ENCODE results near the gene TMPRSS4. TPM values are rescaled to one million over a fixed set of nuclear protein-coding genes. Genes with fewer than 3 reads are reported as not detected.

The TMPRSS4 gene
- total RNA-seq, 4 donors from 2014 or later: 224 to 423 (median 248) TPM

DNA sequence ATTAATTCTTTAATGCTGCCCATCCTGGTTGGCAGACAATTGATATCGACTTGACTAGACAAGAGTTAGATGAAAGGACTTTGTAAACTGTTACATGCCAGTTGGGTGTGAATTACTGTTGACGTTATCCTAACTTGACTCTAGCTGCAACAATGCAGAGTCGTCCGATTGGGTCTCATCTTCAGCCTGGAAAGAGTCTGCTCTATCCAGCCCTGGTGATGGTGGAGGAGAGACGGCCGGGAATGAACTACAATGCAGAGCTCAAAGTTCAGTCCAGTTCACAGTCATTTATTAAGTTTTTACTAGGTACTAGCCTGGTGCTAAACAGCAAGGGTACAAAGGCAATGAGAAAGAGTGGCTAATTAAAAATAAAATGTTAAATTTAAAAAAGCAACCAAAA lies 14.8 kb downstream of the TMPRSS4 start:
- Histone ChIP-seq H3K27ac (no peak overlapping the region), H3K4me1 (peaks cover 0 to 44% (median 8%) of the 10 kb centered on the region in 4 donors)

DNA sequence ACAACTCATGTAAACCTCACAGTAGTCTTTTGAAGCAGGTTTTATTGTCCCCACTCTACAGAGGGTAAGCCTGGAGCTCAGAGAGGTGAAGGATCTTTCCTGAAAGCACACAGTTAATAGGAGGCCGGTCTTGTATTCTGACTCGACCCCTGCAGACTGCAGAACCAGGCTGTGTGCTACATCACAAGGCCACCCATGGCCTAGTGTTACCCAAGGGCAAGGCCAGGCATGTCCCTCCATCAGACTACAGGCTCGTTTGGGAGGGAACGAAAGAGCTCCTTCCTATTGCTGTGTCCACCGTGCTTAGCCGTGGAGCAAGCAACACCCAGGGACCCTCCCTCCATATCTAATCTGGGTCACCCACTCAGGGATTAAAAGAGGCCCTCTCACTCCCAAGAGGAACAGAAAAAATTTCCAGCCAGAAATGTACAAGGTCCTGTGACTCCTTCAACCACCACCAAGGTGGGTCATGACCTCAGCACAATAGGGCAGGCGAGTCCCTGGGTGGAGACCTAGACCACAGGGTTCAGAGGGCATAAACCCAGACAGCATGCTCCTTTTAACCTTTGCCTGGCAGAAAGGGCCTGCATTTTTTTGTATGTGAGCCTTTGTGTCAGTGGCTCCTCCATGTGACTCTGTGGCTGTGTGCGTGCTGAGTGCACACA lies 16.2 kb downstream of the TMPRSS4 start:
- H3K27me3 ChIP-seq: no peaks in the 10 kb centered on the region
- in situ Hi-C loops (cut with MboI; ENCODE audit: low pct_ligation_motif_present in 1 of 4, low pct_unique_long_range_greater_than_20kb in 1 of 4, low sequenced_read_pairs in 3 of 4): no loop called here

More for the DNA sequence above, 14.8 kb downstream of the TMPRSS4 start:
- TF ChIP-seq POLR2AphosphoS5 (IDR thresholded peaks at IDR 0.05) (no peak), POLR2A (IDR thresholded peaks at IDR 0.05) (no peak), EP300 (IDR thresholded peaks at IDR 0.05; ENCODE audit: low read depth) (no peak)
- TF ChIP-seq, protein P1, sequence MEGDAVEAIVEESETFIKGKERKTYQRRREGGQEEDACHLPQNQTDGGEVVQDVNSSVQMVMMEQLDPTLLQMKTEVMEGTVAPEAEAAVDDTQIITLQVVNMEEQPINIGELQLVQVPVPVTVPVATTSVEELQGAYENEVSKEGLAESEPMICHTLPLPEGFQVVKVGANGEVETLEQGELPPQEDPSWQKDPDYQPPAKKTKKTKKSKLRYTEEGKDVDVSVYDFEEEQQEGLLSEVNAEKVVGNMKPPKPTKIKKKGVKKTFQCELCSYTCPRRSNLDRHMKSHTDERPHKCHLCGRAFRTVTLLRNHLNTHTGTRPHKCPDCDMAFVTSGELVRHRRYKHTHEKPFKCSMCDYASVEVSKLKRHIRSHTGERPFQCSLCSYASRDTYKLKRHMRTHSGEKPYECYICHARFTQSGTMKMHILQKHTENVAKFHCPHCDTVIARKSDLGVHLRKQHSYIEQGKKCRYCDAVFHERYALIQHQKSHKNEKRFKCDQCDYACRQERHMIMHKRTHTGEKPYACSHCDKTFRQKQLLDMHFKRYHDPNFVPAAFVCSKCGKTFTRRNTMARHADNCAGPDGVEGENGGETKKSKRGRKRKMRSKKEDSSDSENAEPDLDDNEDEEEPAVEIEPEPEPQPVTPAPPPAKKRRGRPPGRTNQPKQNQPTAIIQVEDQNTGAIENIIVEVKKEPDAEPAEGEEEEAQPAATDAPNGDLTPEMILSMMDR (IDR thresholded peaks at IDR 0.05): no peak
- WGBS, 2 donors (ENCODE audit: low coverage in 1 of 2): 43 to 67% methylated on average over 2 to 6 of the region's 6 CpGs
- intact Hi-C loops (cut with DNase I; ENCODE audit: low total_unique reads): no loop called here
- Histone ChIP-seq H3K4me3 (no peak overlapping the region), H3K9me3 (no peaks in the 10 kb centered on the region), H3K36me3 (peaks cover 0 to 5% (median 0%) of the 10 kb centered on the region in 4 donors), H3K27me3 (no peaks in the 10 kb centered on the region)
- in situ Hi-C loops (cut with MboI; ENCODE audit: low pct_ligation_motif_present in 1 of 4, low pct_unique_long_range_greater_than_20kb in 1 of 4, low sequenced_read_pairs in 3 of 4): no loop called here
- DNase-seq: no peak

DNA sequence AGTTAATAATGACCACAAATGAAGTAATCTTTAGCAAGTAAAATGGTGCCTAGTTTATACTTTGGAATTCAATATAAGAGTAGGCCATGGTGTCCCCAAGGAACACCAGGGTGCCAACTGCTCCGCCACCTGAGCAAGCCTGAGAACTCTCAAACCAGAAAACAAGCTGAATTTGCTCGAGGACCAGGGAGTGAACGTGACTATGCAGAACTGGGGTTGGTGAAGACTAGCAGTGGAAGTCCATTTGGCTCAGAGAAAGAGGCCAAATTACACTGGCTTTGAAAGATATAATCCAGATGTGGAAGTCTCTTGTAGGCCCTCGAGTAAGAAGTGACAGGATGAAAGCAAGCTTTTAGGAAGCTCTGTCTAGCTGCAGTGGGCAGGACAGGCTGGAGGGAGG lies 18.6 kb downstream of the TMPRSS4 start:
- intact Hi-C loops (cut with DNase I; ENCODE audit: low total_unique reads) (no loop called here), in situ Hi-C loops (cut with MboI; ENCODE audit: low pct_ligation_motif_present in 1 of 4, low pct_unique_long_range_greater_than_20kb in 1 of 4, low sequenced_read_pairs in 3 of 4) (no loop called here)
- Histone ChIP-seq H3K27me3 (no peaks in the 10 kb centered on the region), H3K4me3 (no peak overlapping the region), H3K4me1 (peaks cover 0 to 18% (median 3%) of the 10 kb centered on the region in 4 donors), H3K9me3 (no peaks in the 10 kb centered on the region), H3K36me3 (no peaks in the 10 kb centered on the region), H3K27ac (no peak overlapping the region)
- TF ChIP-seq EP300 (IDR thresholded peaks at IDR 0.05; ENCODE audit: low read depth) (no peak), POLR2AphosphoS5 (IDR thresholded peaks at IDR 0.05) (no peak), POLR2A (IDR thresholded peaks at IDR 0.05) (no peak)
- TF ChIP-seq, protein P1 (IDR thresholded peaks at IDR 0.05): no peak
- DNase-seq: no peak
- WGBS, 2 donors (ENCODE audit: low coverage in 1 of 2): 85 to 88% methylated on average over 2 to 4 of the region's 4 CpGs

More for the DNA sequence above, 16.2 kb downstream of the TMPRSS4 start:
- TF ChIP-seq EP300 (IDR thresholded peaks at IDR 0.05; ENCODE audit: low read depth) (no peak), POLR2AphosphoS5 (IDR thresholded peaks at IDR 0.05) (no peak), POLR2A (IDR thresholded peaks at IDR 0.05) (no peak)
- TF ChIP-seq, protein P1 (IDR thresholded peaks at IDR 0.05): no peak
- H3K27ac ChIP-seq: no peak overlapping the region
- intact Hi-C loops (cut with DNase I; ENCODE audit: low total_unique reads): no loop called here
- H3K4me1 ChIP-seq: peaks cover 0 to 31% (median 3%) of the 10 kb centered on the region in 4 donors
- no peak overlapping the region for H3K4me3 ChIP-seq
- 83% methylated on average over 6 of the region's 8 CpGs; no CpG with 5 or more reads in 1 of the 2 donors for WGBS, 2 donors (ENCODE audit: low coverage in 1 of 2)
- no peak for DNase-seq
- H3K9me3 ChIP-seq: no peaks in the 10 kb centered on the region
- H3K36me3 ChIP-seq: no peaks in the 10 kb centered on the region

DNA sequence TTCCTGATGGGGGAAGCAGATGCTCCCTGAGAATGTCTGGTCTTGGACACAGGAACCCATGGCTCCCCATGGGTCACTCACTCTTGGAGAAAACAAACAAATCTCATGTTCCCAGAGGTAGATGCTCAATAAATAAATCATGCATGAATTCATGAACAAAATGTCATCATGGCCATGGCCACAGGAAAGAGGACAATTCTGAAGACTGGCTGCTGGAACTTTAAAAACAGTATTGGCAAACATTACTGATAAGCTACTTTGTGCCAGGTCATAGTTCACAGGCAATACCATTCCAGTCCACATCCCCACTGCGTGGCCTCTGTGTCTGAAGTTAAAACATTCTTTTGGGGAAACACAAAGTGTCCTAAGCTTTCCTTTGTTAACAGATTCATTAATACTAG lies 19.1 kb downstream of the TMPRSS4 start:
- Histone ChIP-seq H3K9me3 (no peaks in the 10 kb centered on the region), H3K36me3 (no peaks in the 10 kb centered on the region), H3K4me1 (peaks cover 0 to 14% (median 3%) of the 10 kb centered on the region in 4 donors), H3K27ac (no peak overlapping the region), H3K27me3 (no peaks in the 10 kb centered on the region), H3K4me3 (no peak overlapping the region)
- in situ Hi-C loops (cut with MboI; ENCODE audit: low pct_ligation_motif_present in 1 of 4, low pct_unique_long_range_greater_than_20kb in 1 of 4, low sequenced_read_pairs in 3 of 4) (no loop called here), intact Hi-C loops (cut with DNase I; ENCODE audit: low total_unique reads) (no loop called here)
- no peak for DNase-seq
- TF ChIP-seq, protein P1 (IDR thresholded peaks at IDR 0.05): no peak
- TF ChIP-seq EP300 (IDR thresholded peaks at IDR 0.05; ENCODE audit: low read depth) (no peak), POLR2A (IDR thresholded peaks at IDR 0.05) (no peak), POLR2AphosphoS5 (IDR thresholded peaks at IDR 0.05) (no peak)
- 39% methylated on average over 1 of the region's 1 CpG; no CpG with 5 or more reads in 1 of the 2 donors for WGBS, 2 donors (ENCODE audit: low coverage in 1 of 2)
